GM21526 (cell line): ENCODE data around the gene HELZ2.

Experiments
- ATAC-seq: cut with Tn5 transposase; IDR thresholded peaks from one replicate; pipeline ENCODE4 v1.9.1; 2021; ENCODE audit warnings: moderate library complexity; ENCODE audit not compliant: unreplicated experiment, low FRiP score

Gene HELZ2

GRCh38 chr20:63525971-63526370 lies 48.1 kb downstream of the HELZ2 start:
- no peak for ATAC-seq

- ATAC-seq = no peak
These were observed 48.9 kb downstream of the HELZ2 start for GRCh38 chr20:63525185-63525584.
